IMR-90 (cell line): ENCODE data around the gene NDUFA3. TPM values are rescaled to one million over a fixed set of nuclear protein-coding genes. Genes with fewer than 3 reads are reported as not detected.

Experiments used
- ATAC-seq: fragments of 200-7000 bp; cut with Tn5 transposase; 2 replicates; pipeline ENCODE4 v1.9.1; 2020; ENCODE audit warnings: low read depth, mild to moderate bottlenecking, moderate library complexity
- BruUV-seq: library from RNA; stranded (reverse); fragments of 400-500 nt; replicated peaks from 2 replicates; lab custom pipeline; 2021; lab: Mats Ljungman, UMichigan
- CTCF ChIA-PET: fragments of 300-600 bp; formaldehyde crosslinking; extraction: SDS; loops from one replicate; lab custom pipeline; 2021; ENCODE audit warnings: antibody characterized with exemption; lab: Yijun Ruan, JAX
- POLR2A ChIA-PET: fragments of 300-600 bp; sonication (Branson Sonifier 250); formaldehyde crosslinking; loops from one replicate; lab custom pipeline; 2022; ENCODE audit warnings: antibody characterized with exemption; ENCODE audit not compliant: unreplicated experiment; lab: Charles Lee
- DNase-seq: peaks from one replicate; pipeline ENCODE4 v3.0.0; 2013
- H2AFZ ChIP-seq: replicated peaks from 2 replicates; pipeline ENCODE3; 2013; ENCODE audit warnings: low read length, mild to moderate bottlenecking; ENCODE audit not compliant: poor library complexity
- H2AK5ac ChIP-seq: 2 replicates; pipeline ENCODE4 v1.6.1; 2013; ENCODE audit warnings: low read depth, low read length, inconsistent platforms
- H2AK9ac ChIP-seq: replicated peaks from 2 replicates; pipeline ENCODE3; 2013; ENCODE audit warnings: mild to moderate bottlenecking, low read depth, low read length, moderate library complexity; ENCODE audit not compliant: poor library complexity
- H2BK120ac ChIP-seq: 2 replicates; pipeline ENCODE4 v1.6.1; 2013; ENCODE audit warnings: low read depth, low read length, inconsistent platforms
- H2BK15ac ChIP-seq: 3 replicates; pipeline ENCODE4 v1.6.1; 2013; ENCODE audit warnings: low read depth, low read length, inconsistent platforms
- H2BK20ac ChIP-seq: 2 replicates; pipeline ENCODE4 v1.6.1; 2013; ENCODE audit warnings: low read depth, mild to moderate bottlenecking, inconsistent platforms, low read length, moderate library complexity
- H2BK5ac ChIP-seq: 2 replicates; pipeline ENCODE4 v1.6.1; 2013; ENCODE audit warnings: mild to moderate bottlenecking, low read depth, low read length, inconsistent platforms; ENCODE audit not compliant: poor library complexity, severe bottlenecking
- H3K14ac ChIP-seq: replicated peaks from 2 replicates; pipeline ENCODE4 v1.6.1; 2013; ENCODE audit warnings: low read depth, low read length, inconsistent platforms
- H3K18ac ChIP-seq: 2 replicates; pipeline ENCODE4 v1.6.1; 2013; ENCODE audit warnings: low read depth, low read length, control low read depth
- H3K23ac ChIP-seq: 2 replicates; pipeline ENCODE4 v1.6.1; 2013; ENCODE audit warnings: low read depth, low read length, inconsistent platforms
- H3K27ac ChIP-seq: 2 replicates; pipeline ENCODE4 v1.5.1; 2013; ENCODE audit warnings: mild to moderate bottlenecking, control low read depth, low read length; ENCODE audit not compliant: insufficient read depth
- H3K27me3 ChIP-seq: 2 replicates; pipeline ENCODE4 v1.6.1; 2013; ENCODE audit warnings: low read length; ENCODE audit not compliant: control insufficient read depth, insufficient read depth
- H3K36me3 ChIP-seq: 2 replicates; pipeline ENCODE4 v1.6.1; 2013; ENCODE audit warnings: low read length, mixed read lengths; ENCODE audit not compliant: control insufficient read depth, insufficient read depth
- H3K4ac ChIP-seq: 2 replicates; pipeline ENCODE4 v1.6.1; 2013; ENCODE audit warnings: low read depth, low read length, inconsistent platforms
- H3K4me1 ChIP-seq: 2 replicates; pipeline ENCODE4 v1.6.1; 2013; ENCODE audit warnings: low read length, mixed read lengths; ENCODE audit not compliant: control insufficient read depth, insufficient read depth
- H3K4me2 ChIP-seq: 2 replicates; pipeline ENCODE4 v1.6.1; 2013; ENCODE audit warnings: low read depth, mild to moderate bottlenecking, control low read depth, low read length, moderate library complexity
- H3K4me3 ChIP-seq: 2 replicates; pipeline ENCODE4 v1.5.1; 2013; ENCODE audit warnings: low read depth, mild to moderate bottlenecking, control low read depth, low read length, moderate library complexity; ENCODE audit not compliant: insufficient read depth
- H3K56ac ChIP-seq: 2 replicates; pipeline ENCODE4 v1.6.1; 2013; ENCODE audit warnings: low read length, inconsistent platforms; ENCODE audit not compliant: insufficient read depth; ENCODE audit errors: extremely low read depth
- H3K79me1 ChIP-seq, 2 experiments: 2 replicates each; pipeline ENCODE4 v1.6.1; 2013; ENCODE audit warnings: low read length in 2 of 2, inconsistent platforms in 1 of 2, low read depth in 1 of 2
- H3K9ac ChIP-seq: 2 replicates; pipeline ENCODE4 v1.6.1; 2013; ENCODE audit warnings: low read depth, low read length, control low read depth
- H3K9me1 ChIP-seq: 2 replicates; pipeline ENCODE4 v1.6.1; 2013; ENCODE audit warnings: low read length, inconsistent platforms; ENCODE audit not compliant: insufficient read depth
- H3K9me3 ChIP-seq: 2 replicates; pipeline ENCODE4 v1.6.1; 2013; ENCODE audit warnings: low read length; ENCODE audit not compliant: control insufficient read depth, insufficient read depth
- H4K20me1 ChIP-seq: 2 replicates; pipeline ENCODE4 v1.6.1; 2013; ENCODE audit warnings: low read length, inconsistent platforms; ENCODE audit not compliant: insufficient read depth
- H4K5ac ChIP-seq: 2 replicates; pipeline ENCODE4 v1.6.1; 2013; ENCODE audit warnings: mild to moderate bottlenecking, low read depth, low read length, control low read depth
- H4K8ac ChIP-seq, 2 experiments: 2 replicates each; pipeline ENCODE4 v1.6.1; 2013; ENCODE audit warnings: low read depth in 2 of 2, low read length in 2 of 2, control low read depth in 1 of 2, inconsistent platforms in 1 of 2
- H4K91ac ChIP-seq: 2 replicates; pipeline ENCODE4 v1.6.1; 2013; ENCODE audit warnings: low read depth, low read length, inconsistent platforms; ENCODE audit not compliant: insufficient read depth
- CEBPB ChIP-seq: IDR thresholded peaks from 2 replicates; pipeline ENCODE4 v1.6.1; 2012; ENCODE audit warnings: low read depth, low read length, improper control_type of control experiment
- MAFK ChIP-seq: IDR thresholded peaks from 2 replicates; pipeline ENCODE4 v1.6.1; 2012; ENCODE audit warnings: low read depth, low read length, improper control_type of control experiment
- MXI1 ChIP-seq: IDR thresholded peaks from 2 replicates; pipeline ENCODE4 v1.6.1; 2012; ENCODE audit warnings: low read depth, mild to moderate bottlenecking, low read length, moderate library complexity, borderline replicate concordance
- NFE2L2 ChIP-seq: fragments of 150-350 bp; IDR thresholded peaks from 2 replicates; pipeline ENCODE4 v1.6.1; 2016; ENCODE audit warnings: low read depth, mild to moderate bottlenecking, low read length
- RFX5 ChIP-seq: IDR thresholded peaks from 2 replicates; pipeline ENCODE4 v1.8.0; 2012; ENCODE audit warnings: low read depth, mild to moderate bottlenecking, low read length, moderate library complexity
- WGBS, 2 experiments: methylation state at CpG; one replicate each; pipeline versions ENCODE4 v1.1.5 to v1.1.7; 2013; ENCODE audit warnings: missing lambda C conversion rate in 2 of 2; ENCODE audit not compliant: insufficient read length in 1 of 2; ENCODE audit errors: extremely low coverage in 2 of 2; 5-methylcytosine and 5-hydroxymethylcytosine counted together
- dilution Hi-C: fragments of 300-500 bp; cut with HindIII; formaldehyde crosslinking; loops from one replicate; pipeline ENCODE4 v1.14.3; 2018; ENCODE audit warnings: low sequenced_read_pairs; ENCODE audit not compliant: unreplicated experiment
- in situ Hi-C: fragments of 300-500 bp; cut with MboI; formaldehyde crosslinking; loops from 3 replicates; pipeline ENCODE4 v1.14.3; 2019; ENCODE audit warnings: low sequenced_read_pairs, inconsistent platforms, mixed read lengths
- intact Hi-C: fragments of 100-400 bp; cut with micrococcal nuclease; formaldehyde crosslinking; loops from 2 replicates; pipeline ENCODE4 v1.10.0; 2022
- polyA plus RNA-seq, 3 experiments: library from polyadenylated mRNA; depleted of rRNA; stranded (reverse); fragments of >200 nt; gene quantifications; 2 replicates each; pipeline ENCODE4 v1.2.3, GENCODE V29; 2012; ENCODE audit warnings: low replicate concordance in 1 of 3
- total RNA-seq: library from RNA; depleted of rRNA; stranded (reverse); fragments of >200 nt; gene quantifications from 2 replicates; pipeline ENCODE4 v1.2.3, GENCODE V29; 2012

NDUFA3 gene
- total and polyA plus RNA-seq, 2 of the 4 experiments (the other 2 are of a cell fraction), result 7.9 to 85.0 TPM

DNA sequence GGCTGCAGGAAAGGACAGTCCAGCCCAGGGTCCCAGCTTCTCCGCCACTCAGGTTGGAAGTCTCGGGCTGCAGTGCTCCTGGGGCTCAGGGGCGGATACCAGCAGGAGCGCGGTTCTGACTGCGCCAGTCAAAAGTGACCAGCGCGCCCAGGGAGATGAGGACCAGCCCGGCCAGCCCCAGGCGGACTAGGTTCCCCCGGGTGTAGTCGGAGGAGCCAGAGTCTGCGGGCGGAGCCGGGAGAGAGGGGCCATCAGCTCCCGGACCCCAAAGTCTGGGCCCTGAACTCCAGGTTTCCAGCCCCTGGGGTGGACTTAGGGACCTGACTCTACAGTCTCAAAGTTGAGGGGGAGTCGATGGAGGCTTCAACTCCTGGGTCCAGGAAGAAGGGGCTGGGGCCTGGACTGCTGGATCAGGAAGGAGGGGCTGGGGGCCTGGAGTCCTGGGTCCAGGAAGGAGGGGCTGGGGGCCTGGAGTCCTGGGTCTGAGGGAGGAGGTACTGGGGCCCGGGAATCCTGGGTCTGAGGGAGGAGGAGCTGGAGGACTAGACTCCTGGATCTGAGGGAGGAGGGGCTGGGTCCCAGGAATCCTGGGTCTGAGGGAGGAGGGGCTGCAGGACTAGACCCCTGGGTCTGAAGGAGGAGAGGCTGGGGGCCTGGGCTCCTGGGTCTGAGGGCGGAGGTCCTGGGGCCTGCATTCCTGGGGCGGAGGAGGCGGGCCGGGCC is 7.4 kb upstream of the NDUFA3 start:
- intact Hi-C loops, result loop anchor here (5.0 to 10.0 kb wide), 2 partner anchors 288 to 760 kb away; partner anchors contain the start of gene ZNF845

More for the DNA sequence above, 7.4 kb upstream of the NDUFA3 start:
- Histone ChIP-seq H3K14ac (no peak overlapping the region), H4K5ac (no peak overlapping the region; the same call in 1 of the 2 replicates), H2AK9ac (peak overlapping the region; percentile 90), H3K27me3 (peaks cover 3% of the 10 kb centered on the region; the same call in 1 of the 2 replicates), H3K9me1 (no peaks in the 10 kb centered on the region), H3K27ac (no peak overlapping the region), H2BK15ac (no peak overlapping the region), H3K4me1 (peaks cover 6% of the 10 kb centered on the region), H2AFZ (peak overlapping the region; percentile 95), H3K23ac (no peak overlapping the region), H3K9ac (peak overlapping the region; percentile 31; the same call in 1 of the 2 replicates), H2BK120ac (no peak overlapping the region), H2BK5ac (no peak overlapping the region), H3K4me2 (peak overlapping the region; percentile 85), H3K18ac (no peak overlapping the region), H4K8ac (peak overlapping the region; percentile 32 to 33; a peak in 1 of 4 replicates), H3K36me3 (no peaks in the 10 kb centered on the region), H2BK20ac (no peak overlapping the region), H3K4me3 (peak overlapping the region; percentile 39; the same call in 1 of the 2 replicates), H3K4ac (no peak overlapping the region; the same call in 1 of the 2 replicates), H4K91ac (no peak overlapping the region), H4K20me1 (no peaks in the 10 kb centered on the region), H3K9me3 (no peaks in the 10 kb centered on the region), H2AK5ac (no peak overlapping the region), H3K56ac (no peak overlapping the region), H3K79me1 (no peaks in the 10 kb centered on the region)
- ChIA-PET POLR2A (no interaction called here), CTCF (interaction anchor here (0.5 kb wide), 1 partner anchor 307 kb away, joined by 3 read pairs; no protein-coding TSS in a partner anchor)
- ATAC-seq (no peak), DNase-seq (no peak)
- TF ChIP-seq CEBPB (no peak), MXI1 (no peak), MAFK (no peak), NFE2L2 (no peak), RFX5 (no peak)
- dilution Hi-C loops (no loop called here), in situ Hi-C loops (no loop called here)
- 64% methylated on average over 16 of the region's 22 CpGs; no CpG with 5 or more reads in 1 of the 2 experiments for WGBS, 2 experiments
- BruUV-seq, result no TSS peak
